ENCODE data around the gene LHFPL6. TPM values are rescaled to one million over a fixed set of nuclear protein-coding genes. Genes with fewer than 3 reads are reported as not detected.
A peak's percentile ranks its signal among the peaks of the same experiment; 100 is the strongest.

LHFPL6 gene
- total and polyA plus RNA-seq, 12 donors, result 41.5 to 65.8 (median 55.4) TPM

- Histone ChIP-seq H3K27ac (no peak overlapping the region), H3K4me3 (no peak overlapping the region), H3K4me1 (peaks cover 0 to 31% (median 15%) of the 10 kb centered on the region in 9 donors), H3K27me3 (no peaks in the 10 kb centered on the region), H3K36me3 (no peaks in the 10 kb centered on the region), H3K9me3 (peaks cover 0 to 23% (median 0%) of the 10 kb centered on the region in 11 donors)
- intact Hi-C loops (cut with DNase I), result loop anchor here in 2 of 10 donors (5.0 kb wide), 2 partner anchors 68 to 182 kb away; no protein-coding TSS in a partner anchor
- no peak for TF ChIP-seq CTCF (IDR thresholded peaks at IDR 0.05)
- DNase-seq, result no peak
- 70 to 73% methylated on average over 5 of the region's 5 CpGs for WGBS, 2 donors
- ATAC-seq, result no peak
Observed at GRCh38 chr13:39329182-39329639, 273.8 kb downstream of the LHFPL6 start.

GRCh38 chr13:39327172-39327479, 275.9 kb downstream of the LHFPL6 start:
- Histone ChIP-seq H3K27ac (peak overlapping the region in 7 of 10 donors; percentile 5 to 69 (median 26)), H3K4me1 (peaks cover 0 to 46% (median 25%) of the 10 kb centered on the region in 9 donors), H3K27me3 (no peaks in the 10 kb centered on the region), H3K4me3 (no peak overlapping the region), H3K9me3 (peaks cover 0 to 6% (median 0%) of the 10 kb centered on the region in 11 donors), H3K36me3 (no peaks in the 10 kb centered on the region)
- peak in 4 of 8 donors; percentile 59 to 79 (median 68) for ATAC-seq
- intact Hi-C loops (cut with DNase I), result loop anchor here in 2 of 10 donors (5.0 kb wide), 2 partner anchors 70 to 180 kb away; no protein-coding TSS in a partner anchor
- WGBS, 2 donors, result 59 to 63% methylated on average over 1 of the region's 1 CpG
- DNase-seq, result no peak
- TF ChIP-seq CTCF (IDR thresholded peaks at IDR 0.05), result no peak

GRCh38 chr13:39326469-39327171, 276.4 kb downstream of the LHFPL6 start:
- intact Hi-C loops (cut with DNase I), result loop anchor here in 2 of 10 donors (5.0 kb wide), 2 partner anchors 71 to 179 kb away; no protein-coding TSS in a partner anchor

More at GRCh38 chr13:39326469-39327171, 276.4 kb downstream of the LHFPL6 start:
- no peak overlapping the region for H3K4me3 ChIP-seq
- peak overlapping the region in 7 of 10 donors; percentile 5 to 69 (median 26) for H3K27ac ChIP-seq
- DNase-seq, result peak in 1 of 2 donors; percentile 36
- ATAC-seq, result peak in 4 of 8 donors; percentile 16 to 31 (median 21)
- TF ChIP-seq CTCF (IDR thresholded peaks at IDR 0.05), result no peak
- H3K27me3 ChIP-seq, result no peaks in the 10 kb centered on the region
- H3K36me3 ChIP-seq, result no peaks in the 10 kb centered on the region
- WGBS, 2 donors, result 72 to 75% methylated on average over 4 of the region's 4 CpGs
- peaks cover 0 to 6% (median 0%) of the 10 kb centered on the region in 11 donors for H3K9me3 ChIP-seq
- H3K4me1 ChIP-seq, result peaks cover 0 to 51% (median 29%) of the 10 kb centered on the region in 9 donors

Data from heart right ventricle (tissue), 16 donors.